ENCODE measurements around the gene OR10K1. TPM values are rescaled to one million over a fixed set of nuclear protein-coding genes. Genes with fewer than 3 reads are reported as not detected.
A peak's percentile ranks its signal among the peaks of the same experiment; 100 is the strongest.

OR10K1 gene
- total and polyA plus RNA-seq, 9 donors: 0.03 to 0.10 (median 0.04) TPM; not detected in 6

GRCh38 chr1:158509471-158510156 lies 48.0 kb downstream of the OR10K1 start:
- no peaks in the 10 kb centered on the region for H3K27me3 ChIP-seq (ENCODE audit: control insufficient read depth, insufficient read depth, low read length)
- no peaks in the 10 kb centered on the region for H3K36me3 ChIP-seq (ENCODE audit: control insufficient read depth, insufficient read depth, low read length)
- no peak overlapping the region for H3K4me3 ChIP-seq (ENCODE audit: low read length)
- no peaks in the 10 kb centered on the region for H3K4me1 ChIP-seq (ENCODE audit: control insufficient read depth, insufficient read depth, low read length)
- no peaks in the 10 kb centered on the region for H3K9me3 ChIP-seq (replicated peaks; ENCODE audit: control insufficient read depth, low read depth, low read length)
- H3K27ac ChIP-seq (ENCODE audit: low read length): no peak overlapping the region
- 0% methylated on average over 1 of the region's 4 CpGs for WGBS (ENCODE audit: insufficient coverage)
- peak; percentile 85 for DNase-seq

GRCh38 chr1:158516966-158517365 lies 55.3 kb downstream of the OR10K1 start:
- Histone ChIP-seq H3K4me1 (ENCODE audit: control insufficient read depth, insufficient read depth, low read length) (no peaks in the 10 kb centered on the region), H3K27me3 (ENCODE audit: control insufficient read depth, insufficient read depth, low read length) (no peaks in the 10 kb centered on the region), H3K9me3 (replicated peaks; ENCODE audit: control insufficient read depth, low read depth, low read length) (peaks cover 3% of the 10 kb centered on the region), H3K4me3 (ENCODE audit: low read length) (no peak overlapping the region), H3K36me3 (ENCODE audit: control insufficient read depth, insufficient read depth, low read length) (no peaks in the 10 kb centered on the region), H3K27ac (ENCODE audit: low read length) (no peak overlapping the region)
- DNase-seq: no peak

Other genes with a start within 250 kb of the OR10K1 start
- gene CD1A, start 207.4 kb upstream of the OR10K1 start, total RNA-seq: 0.04 TPM
- under 1 TPM in 3 of 8 donors, not detected in 5; 0.07 to 0.28 (median 0.25) TPM for gene CD1A, start 207.4 kb upstream of the OR10K1 start, polyA plus RNA-seq (ENCODE audit: insufficient read depth in 1 of 8, insufficient read length in 8 of 8, low replicate concordance in 1 of 8)
- gene CD1C, start 171.9 kb upstream of the OR10K1 start, total RNA-seq: 1.1 TPM
- gene CD1C, start 171.9 kb upstream of the OR10K1 start, polyA plus RNA-seq (ENCODE audit: insufficient read depth in 1 of 8, insufficient read length in 8 of 8, low replicate concordance in 1 of 8): 1 to 10 TPM in 3 of 8 donors, under 1 TPM in 5; 0.47 to 1.6 (median 0.95) TPM
- 0.09 TPM for gene CD1B, start 130.3 kb upstream of the OR10K1 start, total RNA-seq
- gene CD1B, start 130.3 kb upstream of the OR10K1 start, polyA plus RNA-seq (ENCODE audit: insufficient read depth in 1 of 8, insufficient read length in 8 of 8, low replicate concordance in 1 of 8): not detected
- gene CD1E, start 107.9 kb upstream of the OR10K1 start, total RNA-seq: 0.18 TPM
- under 1 TPM in 5 of 8 donors, not detected in 3; 0.10 to 0.24 (median 0.16) TPM for gene CD1E, start 107.9 kb upstream of the OR10K1 start, polyA plus RNA-seq (ENCODE audit: insufficient read depth in 1 of 8, insufficient read length in 8 of 8, low replicate concordance in 1 of 8)
- gene OR10T2, start 62.4 kb upstream of the OR10K1 start, total RNA-seq: not detected
- gene OR10T2, start 62.4 kb upstream of the OR10K1 start, polyA plus RNA-seq (ENCODE audit: insufficient read depth in 1 of 8, insufficient read length in 8 of 8, low replicate concordance in 1 of 8): not detected
- not detected for gene OR10K2, start 35.6 kb upstream of the OR10K1 start, total RNA-seq
- under 1 TPM in 1 of 8 donors, not detected in 7; 0.31 TPM for gene OR10K2, start 35.6 kb upstream of the OR10K1 start, polyA plus RNA-seq (ENCODE audit: insufficient read depth in 1 of 8, insufficient read length in 8 of 8, low replicate concordance in 1 of 8)
- gene OR10R2, start 10.4 kb downstream of the OR10K1 start, total RNA-seq: not detected
- gene OR10R2, start 10.4 kb downstream of the OR10K1 start, polyA plus RNA-seq (ENCODE audit: insufficient read depth in 1 of 8, insufficient read length in 8 of 8, low replicate concordance in 1 of 8): under 1 TPM in 1 of 8 donors, not detected in 7; 0.70 TPM
- gene OR6Y1, start 92.6 kb downstream of the OR10K1 start, total RNA-seq: not detected
- not detected for gene OR6Y1, start 92.6 kb downstream of the OR10K1 start, polyA plus RNA-seq (ENCODE audit: insufficient read depth in 1 of 8, insufficient read length in 8 of 8, low replicate concordance in 1 of 8)
- gene OR6P1, start 108.7 kb downstream of the OR10K1 start, total RNA-seq: not detected
- not detected for gene OR6P1, start 108.7 kb downstream of the OR10K1 start, polyA plus RNA-seq (ENCODE audit: insufficient read depth in 1 of 8, insufficient read length in 8 of 8, low replicate concordance in 1 of 8)
- not detected for gene OR10X1, start 118.1 kb downstream of the OR10K1 start, total RNA-seq
- gene OR10X1, start 118.1 kb downstream of the OR10K1 start, polyA plus RNA-seq (ENCODE audit: insufficient read depth in 1 of 8, insufficient read length in 8 of 8, low replicate concordance in 1 of 8): not detected
- gene OR10Z1, start 143.4 kb downstream of the OR10K1 start, total RNA-seq: not detected
- under 1 TPM in 5 of 8 donors, not detected in 3; 0.04 to 0.14 (median 0.09) TPM for gene OR10Z1, start 143.4 kb downstream of the OR10K1 start, polyA plus RNA-seq (ENCODE audit: insufficient read depth in 1 of 8, insufficient read length in 8 of 8, low replicate concordance in 1 of 8)
- 1.2 TPM for gene SPTA1, start 224.9 kb downstream of the OR10K1 start, total RNA-seq
- 1 to 10 TPM in 7 of 8 donors, under 1 TPM in 1; 0.99 to 5.6 (median 2.7) TPM for gene SPTA1, start 224.9 kb downstream of the OR10K1 start, polyA plus RNA-seq (ENCODE audit: insufficient read depth in 1 of 8, insufficient read length in 8 of 8, low replicate concordance in 1 of 8)
- gene OR6K2, start 238.8 kb downstream of the OR10K1 start, total RNA-seq: not detected
- gene OR6K2, start 238.8 kb downstream of the OR10K1 start, polyA plus RNA-seq (ENCODE audit: insufficient read depth in 1 of 8, insufficient read length in 8 of 8, low replicate concordance in 1 of 8): not detected